ENCODE measurements around the gene PHLDB2. TPM values are rescaled to one million over a fixed set of nuclear protein-coding genes. Genes with fewer than 3 reads are reported as not detected.

The PHLDB2 gene
- polyA plus RNA-seq, 1 donor (not counting 4 experiments of a cell fraction or from before 2014, with no cell fraction given) = 150 TPM

GRCh38 chr3:111882194-111882593, 23.1 kb downstream of the PHLDB2 start:
- dilution Hi-C loops (cut with MboI; ENCODE audit: extremely low pct_ligation_motif_present, low sequenced_read_pairs) = no loop called here
- Histone ChIP-seq H3K9me3 (ENCODE audit: control insufficient read depth, low read depth, low read length) (no peaks in the 10 kb centered on the region), H3K36me3 (ENCODE audit: control insufficient read depth in 2 of 2, extremely low read depth in 1 of 2, insufficient read depth in 2 of 2, low read length in 2 of 2) (peaks cover 19 to 38% of the 10 kb centered on the region in 2 experiments), H3K9me1 (ENCODE audit: control insufficient read depth, extremely low read depth, insufficient read depth, low read length) (peaks cover 4% of the 10 kb centered on the region), H3K27ac (ENCODE audit: control insufficient read depth, insufficient read depth, low read length) (no peak overlapping the region), H3K79me2 (ENCODE audit: control insufficient read depth, insufficient read depth, low read length) (peaks cover 98% of the 10 kb centered on the region), H3K4me3 (ENCODE audit: control insufficient read depth in 2 of 3, extremely low read depth in 1 of 3, insufficient read depth in 2 of 3, low read depth in 1 of 3, low read length in 3 of 3) (no peak overlapping the region), H2AFZ (ENCODE audit: control insufficient read depth, low read length) (no peak overlapping the region), H4K20me1 (ENCODE audit: control insufficient read depth, extremely low read depth, insufficient read depth, low read length) (peaks cover 24% of the 10 kb centered on the region), H3K27me3 (ENCODE audit: control insufficient read depth, extremely low read depth, insufficient read depth, low read length) (no peaks in the 10 kb centered on the region), H3K4me1 (ENCODE audit: control insufficient read depth, extremely low read depth, insufficient read depth, low read length) (no peaks in the 10 kb centered on the region), H3K9ac (ENCODE audit: control insufficient read depth, extremely low read depth, insufficient read depth, low read length) (no peak overlapping the region), H3K4me2 (ENCODE audit: control insufficient read depth, extremely low read depth, insufficient read depth, low read depth, low read length) (no peak overlapping the region)
- TF ChIP-seq CTCF (optimal IDR thresholded peaks at IDR 0.05 in 1 of 3, IDR thresholded peaks at IDR 0.05 in 1 of 3, conservative IDR thresholded peaks at IDR 0.05 in 1 of 3; ENCODE audit: extremely low read depth in 1 of 3, insufficient read depth in 2 of 3, low read length in 3 of 3) (no peak), EZH2 (IDR thresholded peaks at IDR 0.05; ENCODE audit: low read length) (no peak)
- DNase-seq (ENCODE audit: low read depth, low spot score) (no peak), FAIRE-seq (no peak)

- peaks cover 4% of the 10 kb centered on the region for H3K9me1 ChIP-seq (ENCODE audit: control insufficient read depth, extremely low read depth, insufficient read depth, low read length)
- no peak overlapping the region for H2AFZ ChIP-seq (ENCODE audit: control insufficient read depth, low read length)
- no peak overlapping the region for H3K4me3 ChIP-seq (ENCODE audit: control insufficient read depth in 2 of 3, extremely low read depth in 1 of 3, insufficient read depth in 2 of 3, low read depth in 1 of 3, low read length in 3 of 3)
- H3K36me3 ChIP-seq (ENCODE audit: control insufficient read depth in 2 of 2, extremely low read depth in 1 of 2, insufficient read depth in 2 of 2, low read length in 2 of 2) = peaks cover 19 to 38% of the 10 kb centered on the region in 2 experiments
- no peaks in the 10 kb centered on the region for H3K4me1 ChIP-seq (ENCODE audit: control insufficient read depth, extremely low read depth, insufficient read depth, low read length)
- H3K4me2 ChIP-seq (ENCODE audit: control insufficient read depth, extremely low read depth, insufficient read depth, low read depth, low read length) = no peak overlapping the region
- H3K9me3 ChIP-seq (ENCODE audit: control insufficient read depth, low read depth, low read length) = no peaks in the 10 kb centered on the region
- H3K27me3 ChIP-seq (ENCODE audit: control insufficient read depth, extremely low read depth, insufficient read depth, low read length) = no peaks in the 10 kb centered on the region
- peaks cover 24% of the 10 kb centered on the region for H4K20me1 ChIP-seq (ENCODE audit: control insufficient read depth, extremely low read depth, insufficient read depth, low read length)
- FAIRE-seq (no peak), DNase-seq (ENCODE audit: low read depth, low spot score) (no peak)
- H3K9ac ChIP-seq (ENCODE audit: control insufficient read depth, extremely low read depth, insufficient read depth, low read length) = no peak overlapping the region
- no peak overlapping the region for H3K27ac ChIP-seq (ENCODE audit: control insufficient read depth, insufficient read depth, low read length)
- dilution Hi-C loops (cut with MboI; ENCODE audit: extremely low pct_ligation_motif_present, low sequenced_read_pairs) = no loop called here
- H3K79me2 ChIP-seq (ENCODE audit: control insufficient read depth, insufficient read depth, low read length) = peaks cover 100% of the 10 kb centered on the region
- no peak for TF ChIP-seq EZH2 (IDR thresholded peaks at IDR 0.05; ENCODE audit: low read length)
- no peak for TF ChIP-seq CTCF (optimal IDR thresholded peaks at IDR 0.05 in 1 of 3, IDR thresholded peaks at IDR 0.05 in 1 of 3, conservative IDR thresholded peaks at IDR 0.05 in 1 of 3; ENCODE audit: extremely low read depth in 1 of 3, insufficient read depth in 2 of 3, low read length in 3 of 3)
Measured at GRCh38 chr3:111882799-111883198, 23.7 kb downstream of the PHLDB2 start.

Data from keratinocyte (primary cell).